Thymus (tissue), 11 donors: ENCODE measurements around the gene EPS8. TPM values are rescaled to one million over a fixed set of nuclear protein-coding genes. Genes with fewer than 3 reads are reported as not detected.

Experiments
- DNase-seq, 9 donors: peaks; one replicate each; pipeline ENCODE4 v3.0.0-alpha.2; 2013; ENCODE audit warnings: low spot score in 9 of 9, low read depth in 6 of 9, missing footprints in 1 of 9
- H3K27ac ChIP-seq, 2 donors: one replicate each; pipeline ENCODE4 v1.5.1; 2013; ENCODE audit warnings: control low read depth in 1 of 2, low read depth in 1 of 2, low read length in 1 of 2, mild to moderate bottlenecking in 1 of 2, moderate library complexity in 1 of 2
- H3K27me3 ChIP-seq, 2 donors: one replicate each; pipeline ENCODE4 v1.5.1; 2013; ENCODE audit warnings: low read length in 1 of 2; ENCODE audit not compliant: control insufficient read depth in 2 of 2, insufficient read depth in 1 of 2
- H3K36me3 ChIP-seq, 2 donors: one replicate each; pipeline ENCODE4 v1.5.1; 2013; ENCODE audit warnings: low read length in 1 of 2, mild to moderate bottlenecking in 1 of 2, moderate library complexity in 1 of 2; ENCODE audit not compliant: control insufficient read depth in 2 of 2, insufficient read depth in 2 of 2
- H3K4me1 ChIP-seq, 2 donors: one replicate each; pipeline ENCODE4 v1.5.1; 2013; ENCODE audit warnings: low read length in 2 of 2; ENCODE audit not compliant: control insufficient read depth in 2 of 2, insufficient read depth in 2 of 2
- H3K4me3 ChIP-seq, 2 donors: one replicate each; pipeline ENCODE4 v1.5.1; 2013; ENCODE audit warnings: low read length in 2 of 2, control low read depth in 1 of 2, mild to moderate bottlenecking in 1 of 2
- H3K9me3 ChIP-seq, 2 donors: one replicate each; pipeline ENCODE4 v1.5.1; 2013; ENCODE audit warnings: low read length in 1 of 2, mild to moderate bottlenecking in 1 of 2; ENCODE audit not compliant: control insufficient read depth in 2 of 2, insufficient read depth in 1 of 2
- WGBS: extraction: QIAGEN DNeasy Blood & Tissue Kit; methylation state at CpG from one replicate; pipeline ENCODE4 v1.1.7; 2013; 5-methylcytosine and 5-hydroxymethylcytosine counted together
- polyA plus RNA-seq: library from polyadenylated mRNA; stranded (reverse); fragments of 200-250 nt; gene quantifications from one replicate; pipeline ENCODE4 v1.2.3, GENCODE V29; 2013
- total RNA-seq: library from RNA; stranded (reverse); fragments of 120-200 nt; gene quantifications from one replicate; pipeline ENCODE4 v1.2.4, GENCODE V29; 2013
- donor health status: healthy.

The EPS8 gene
- total and polyA plus RNA-seq, 2 donors, result 3.7 to 9.2 TPM

GRCh38 chr12:15662983-15663659, 126.1 kb downstream of the EPS8 start:
- H3K4me3 ChIP-seq, result no peak overlapping the region
- H3K27ac ChIP-seq, result no peak overlapping the region

DNA sequence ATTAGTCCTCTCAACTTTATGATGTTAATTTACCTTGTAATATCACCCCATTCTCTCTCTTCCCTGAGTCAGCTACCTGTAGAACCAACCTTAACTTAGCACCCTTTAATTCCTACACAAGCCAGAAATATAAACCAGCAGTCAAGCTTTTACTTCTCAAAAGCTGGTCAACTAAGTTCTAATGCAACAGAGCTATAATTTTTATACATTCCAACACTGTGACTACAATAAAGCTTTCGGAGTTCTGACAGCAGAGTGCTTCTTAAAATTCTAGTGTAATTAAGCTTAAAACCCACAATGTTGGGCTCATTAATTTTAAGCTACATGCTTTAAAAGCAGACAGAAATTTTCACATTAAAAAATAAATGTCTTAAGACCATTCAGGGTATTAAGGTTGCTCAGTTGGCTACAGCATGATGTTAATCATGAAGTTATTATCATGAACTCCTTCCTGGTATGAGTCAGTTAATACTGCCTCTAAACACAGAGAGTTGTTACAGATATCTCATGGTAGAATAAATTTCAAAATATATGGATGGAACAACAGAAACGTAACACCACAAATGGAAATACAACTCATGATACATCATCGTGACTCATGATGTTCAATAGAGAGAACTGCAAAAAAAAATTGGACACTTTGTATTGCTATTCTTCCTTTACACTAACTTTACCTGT, 126.7 kb downstream of the EPS8 start:
- no peak for DNase-seq
- Histone ChIP-seq H3K27me3 (no peaks in the 10 kb centered on the region), H3K4me3 (no peak overlapping the region), H3K4me1 (no peaks in the 10 kb centered on the region), H3K9me3 (no peaks in the 10 kb centered on the region), H3K27ac (no peak overlapping the region), H3K36me3 (no peaks in the 10 kb centered on the region)
- WGBS, result 96% methylated on average over 3 of the region's 3 CpGs

More at GRCh38 chr12:15662983-15663659, 126.1 kb downstream of the EPS8 start:
- H3K27me3 ChIP-seq, result no peaks in the 10 kb centered on the region
- WGBS, result 94% methylated on average over 5 of the region's 5 CpGs
- no peaks in the 10 kb centered on the region for H3K4me1 ChIP-seq
- DNase-seq, result no peak
- H3K36me3 ChIP-seq, result no peaks in the 10 kb centered on the region
- no peaks in the 10 kb centered on the region for H3K9me3 ChIP-seq

- Histone ChIP-seq H3K27ac (no peak overlapping the region), H3K36me3 (no peaks in the 10 kb centered on the region)
- WGBS, result 92% methylated on average over 2 of the region's 2 CpGs
Observed at GRCh38 chr12:15651371-15651770, 137.8 kb downstream of the EPS8 start.

DNA sequence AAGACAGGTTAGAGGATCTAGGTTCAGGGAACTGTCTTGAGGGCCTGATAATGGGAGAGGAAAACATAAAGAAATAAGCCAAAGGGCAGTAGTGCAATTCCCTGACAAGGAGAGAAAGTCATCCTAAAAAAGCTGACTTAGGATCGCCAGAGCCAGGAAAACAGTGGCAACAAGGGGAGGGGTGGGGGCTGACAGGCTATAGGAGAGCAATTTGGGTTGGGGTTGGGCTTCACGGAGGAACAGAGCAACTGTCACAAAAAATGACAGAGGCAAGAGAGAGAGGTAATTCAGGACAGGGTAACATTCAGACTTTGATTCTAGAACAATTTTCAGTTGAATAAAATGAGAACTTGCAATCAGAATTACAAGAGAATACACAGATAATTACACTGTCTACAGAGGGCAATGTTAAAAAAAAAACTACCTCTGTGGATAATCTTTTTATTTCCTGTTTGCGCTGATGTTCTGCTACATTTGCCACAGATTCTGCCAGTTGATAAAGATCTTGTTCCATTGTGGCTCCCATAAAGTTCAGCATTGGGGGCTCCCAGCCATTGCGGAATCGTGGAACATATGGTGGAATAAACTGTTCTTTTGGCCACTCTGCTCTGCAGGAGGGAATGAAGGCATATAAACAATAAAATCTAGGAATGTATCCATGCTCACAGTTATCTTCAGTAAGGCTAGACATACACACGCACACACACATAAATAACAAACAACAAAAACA, 138.6 kb downstream of the EPS8 start:
- H3K4me1 ChIP-seq, result no peaks in the 10 kb centered on the region
- no peaks in the 10 kb centered on the region for H3K36me3 ChIP-seq
- H3K9me3 ChIP-seq, result no peaks in the 10 kb centered on the region
- H3K27ac ChIP-seq, result no peak overlapping the region
- no peaks in the 10 kb centered on the region for H3K27me3 ChIP-seq
- no peak overlapping the region for H3K4me3 ChIP-seq
- no peak for DNase-seq
- WGBS, result 89% methylated on average over 6 of the region's 6 CpGs

More at GRCh38 chr12:15651371-15651770, 137.8 kb downstream of the EPS8 start:
- H3K4me1 ChIP-seq, result no peaks in the 10 kb centered on the region
- no peaks in the 10 kb centered on the region for H3K9me3 ChIP-seq
- H3K4me3 ChIP-seq, result no peak overlapping the region
- no peaks in the 10 kb centered on the region for H3K27me3 ChIP-seq
- no peak for DNase-seq

DNA sequence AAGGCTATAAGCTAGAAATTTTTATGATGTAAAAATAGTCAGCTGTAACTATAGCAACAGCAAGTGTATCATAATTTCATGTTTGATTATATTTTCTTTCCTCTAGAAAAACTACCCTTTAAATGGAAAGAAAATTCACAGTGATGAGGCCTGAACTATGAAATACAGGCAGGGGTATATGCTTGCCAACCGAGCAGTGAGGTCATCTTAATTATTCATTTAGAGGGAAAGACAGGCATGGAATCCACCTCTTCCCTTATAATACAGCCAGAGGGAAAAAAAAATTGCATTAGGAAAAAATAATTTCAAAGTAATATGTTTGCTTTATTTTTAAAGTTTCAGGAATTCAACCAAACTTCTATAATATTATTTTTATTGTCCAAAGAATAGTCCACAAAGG, 139.8 kb downstream of the EPS8 start:
- H3K36me3 ChIP-seq, result no peaks in the 10 kb centered on the region
- no peak for DNase-seq
- no peak overlapping the region for H3K27ac ChIP-seq
- no peak overlapping the region for H3K4me3 ChIP-seq
- no peaks in the 10 kb centered on the region for H3K9me3 ChIP-seq
- H3K4me1 ChIP-seq, result no peaks in the 10 kb centered on the region
- WGBS, result 96% methylated on average over 1 of the region's 1 CpG
- H3K27me3 ChIP-seq, result no peaks in the 10 kb centered on the region

DNA sequence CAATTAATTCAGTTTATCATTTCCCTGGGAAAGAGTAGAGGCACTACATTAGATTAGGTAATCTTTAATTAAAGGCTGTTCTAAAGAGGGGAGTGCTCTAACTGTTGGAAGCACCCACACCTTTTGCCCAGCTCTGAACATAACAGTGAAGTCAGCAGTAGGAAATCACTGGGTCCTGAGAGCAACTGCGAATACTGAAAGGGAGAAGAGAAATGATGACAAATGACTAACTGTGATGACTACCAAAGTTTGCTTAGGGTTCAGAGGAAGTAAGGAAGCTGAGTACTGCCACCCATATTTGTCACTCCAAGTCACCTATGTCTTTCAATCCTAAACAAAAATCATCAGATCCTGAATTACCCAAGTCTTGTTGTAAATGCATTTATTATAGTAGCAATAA, 140.6 kb downstream of the EPS8 start:
- H3K4me1 ChIP-seq, result no peaks in the 10 kb centered on the region
- WGBS, result 94% methylated on average over 1 of the region's 1 CpG
- no peak overlapping the region for H3K27ac ChIP-seq
- H3K4me3 ChIP-seq, result no peak overlapping the region
- no peaks in the 10 kb centered on the region for H3K9me3 ChIP-seq
- H3K36me3 ChIP-seq, result no peaks in the 10 kb centered on the region
- no peaks in the 10 kb centered on the region for H3K27me3 ChIP-seq
- no peak for DNase-seq

DNA sequence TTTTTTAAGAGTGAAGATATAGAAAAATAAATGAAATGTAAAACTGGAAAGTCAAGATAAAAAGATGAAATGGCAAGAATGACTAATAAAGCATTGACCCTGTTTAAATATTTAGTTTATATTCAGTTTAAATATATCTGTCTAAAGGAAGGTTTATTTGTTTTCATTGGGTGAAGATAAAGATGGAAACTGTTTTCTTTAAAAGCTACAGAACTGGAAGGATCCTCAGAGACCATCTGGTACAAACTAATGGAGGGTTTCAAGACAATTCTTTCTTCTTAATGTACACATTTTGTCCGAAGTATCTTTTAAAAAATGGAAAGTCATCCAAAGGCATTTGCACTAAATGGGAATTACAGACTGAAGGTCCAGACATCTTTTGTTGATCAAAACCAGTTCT, 142.6 kb downstream of the EPS8 start:
- no peaks in the 10 kb centered on the region for H3K36me3 ChIP-seq
- no peak overlapping the region for H3K4me3 ChIP-seq
- 0% methylated on average over 1 of the region's 1 CpG for WGBS

GRCh38 chr12:15644700-15645099, 144.5 kb downstream of the EPS8 start:
- no peaks in the 10 kb centered on the region for H3K27me3 ChIP-seq
- DNase-seq, result no peak
- H3K36me3 ChIP-seq, result no peaks in the 10 kb centered on the region
- H3K4me3 ChIP-seq, result no peak overlapping the region
- no peaks in the 10 kb centered on the region for H3K4me1 ChIP-seq
- H3K9me3 ChIP-seq, result no peaks in the 10 kb centered on the region
- no peak overlapping the region for H3K27ac ChIP-seq

More for the DNA sequence above, 142.6 kb downstream of the EPS8 start:
- no peaks in the 10 kb centered on the region for H3K27me3 ChIP-seq
- no peak overlapping the region for H3K27ac ChIP-seq
- no peaks in the 10 kb centered on the region for H3K9me3 ChIP-seq
- H3K4me1 ChIP-seq, result no peaks in the 10 kb centered on the region
- DNase-seq, result no peak

DNA sequence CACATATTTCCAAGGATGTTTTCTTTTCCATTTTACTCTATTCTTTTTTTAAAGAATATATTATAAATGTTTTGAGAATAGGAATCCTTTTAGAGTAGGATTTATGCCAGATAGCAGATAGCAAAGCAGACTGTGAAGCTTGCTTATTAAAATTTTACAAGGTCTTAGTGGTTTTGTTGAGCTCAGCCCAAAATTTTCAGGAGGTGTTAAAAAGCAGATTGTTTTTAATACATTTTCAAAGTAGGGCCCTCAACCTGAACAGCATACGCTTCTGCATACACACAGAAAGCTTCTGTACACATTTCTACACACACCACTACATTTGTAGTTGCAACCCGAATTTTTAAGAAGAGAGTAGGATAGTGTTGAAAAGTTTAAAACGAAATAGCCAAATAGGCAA, 151.0 kb downstream of the EPS8 start:
- H3K27me3 ChIP-seq, result no peaks in the 10 kb centered on the region
- no peaks in the 10 kb centered on the region for H3K4me1 ChIP-seq
- H3K27ac ChIP-seq, result no peak overlapping the region
- WGBS, result 89% methylated on average over 3 of the region's 3 CpGs
- H3K4me3 ChIP-seq, result no peak overlapping the region
- no peaks in the 10 kb centered on the region for H3K36me3 ChIP-seq
- no peak for DNase-seq
- no peaks in the 10 kb centered on the region for H3K9me3 ChIP-seq
